NCI-H510A treated with DMSO at 0.1 percent for 48 hours (cell line): ENCODE data around the gene ICAM4.
"Not testable (repeated sequence)": the region's sequence is repeated elsewhere in the genome, so short reads cannot be mapped to it uniquely, and the experiment has no call there.

ENCODE experiments used
- DNase-seq: peaks from one replicate; lab custom pipeline; 2025; lab: John Stamatoyannopoulos, UW

The ICAM4 gene

DNA sequence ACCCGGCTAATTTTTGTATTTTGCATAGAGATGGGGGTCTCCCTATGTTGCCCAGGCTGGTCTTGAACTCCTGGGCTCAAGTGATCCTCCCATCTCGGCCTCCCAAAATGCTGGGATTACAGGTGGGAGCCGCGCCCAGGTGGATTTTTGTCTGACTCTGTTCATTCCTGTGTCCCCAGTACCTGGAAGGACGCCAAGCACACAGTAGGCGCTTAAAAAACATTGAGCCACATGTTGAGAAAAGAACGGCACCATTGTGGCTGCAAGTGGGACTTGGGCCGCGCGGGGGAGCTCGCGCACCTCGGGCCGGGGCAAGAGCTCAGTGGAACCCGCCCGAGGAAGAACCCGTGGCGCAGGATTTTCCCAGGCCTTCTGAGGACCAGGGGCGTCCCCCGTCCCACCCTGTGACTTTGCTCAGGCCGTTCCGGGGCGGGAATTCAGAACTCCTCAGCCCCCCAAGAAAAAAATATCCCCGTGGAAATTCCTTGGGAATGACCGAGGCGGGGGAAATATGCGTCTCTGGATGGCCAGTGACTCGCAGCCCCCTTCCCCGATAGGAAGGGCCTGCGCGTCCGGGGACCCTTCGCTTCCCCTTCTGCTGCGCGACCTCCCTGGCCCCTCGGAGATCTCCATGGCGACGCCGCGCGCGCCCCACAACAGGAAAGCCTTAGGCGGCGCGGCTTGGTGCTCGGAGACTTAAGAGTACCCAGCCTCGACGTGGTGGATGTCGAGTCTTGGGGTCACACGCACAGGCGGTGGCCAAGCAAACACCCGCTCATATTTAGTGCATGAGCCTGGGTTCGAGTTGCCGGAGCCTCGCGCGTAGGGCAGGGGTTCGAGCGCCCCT lies 17.2 kb upstream of the ICAM4 start:
- DNase-seq = peak; percentile 22

DNA sequence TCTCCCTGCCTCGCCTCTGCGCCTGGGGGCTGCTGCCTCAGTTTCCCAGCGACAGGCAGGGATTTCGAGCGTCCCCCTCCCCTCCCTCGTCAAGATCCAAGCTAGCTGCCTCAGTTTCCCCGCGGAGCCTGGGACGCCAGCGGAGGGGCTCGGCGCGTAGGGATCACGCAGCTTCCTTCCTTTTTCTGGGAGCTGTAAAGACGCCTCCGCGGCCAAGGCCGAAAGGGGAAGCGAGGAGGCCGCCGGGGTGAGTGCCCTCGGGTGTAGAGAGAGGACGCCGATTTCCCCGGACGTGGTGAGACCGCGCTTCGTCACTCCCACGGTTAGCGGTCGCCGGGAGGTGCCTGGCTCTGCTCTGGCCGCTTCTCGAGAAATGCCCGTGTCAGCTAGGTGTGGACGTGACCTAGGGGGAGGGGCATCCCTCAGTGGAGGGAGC lies 16.6 kb upstream of the ICAM4 start:
- DNase-seq = no peak

DNA sequence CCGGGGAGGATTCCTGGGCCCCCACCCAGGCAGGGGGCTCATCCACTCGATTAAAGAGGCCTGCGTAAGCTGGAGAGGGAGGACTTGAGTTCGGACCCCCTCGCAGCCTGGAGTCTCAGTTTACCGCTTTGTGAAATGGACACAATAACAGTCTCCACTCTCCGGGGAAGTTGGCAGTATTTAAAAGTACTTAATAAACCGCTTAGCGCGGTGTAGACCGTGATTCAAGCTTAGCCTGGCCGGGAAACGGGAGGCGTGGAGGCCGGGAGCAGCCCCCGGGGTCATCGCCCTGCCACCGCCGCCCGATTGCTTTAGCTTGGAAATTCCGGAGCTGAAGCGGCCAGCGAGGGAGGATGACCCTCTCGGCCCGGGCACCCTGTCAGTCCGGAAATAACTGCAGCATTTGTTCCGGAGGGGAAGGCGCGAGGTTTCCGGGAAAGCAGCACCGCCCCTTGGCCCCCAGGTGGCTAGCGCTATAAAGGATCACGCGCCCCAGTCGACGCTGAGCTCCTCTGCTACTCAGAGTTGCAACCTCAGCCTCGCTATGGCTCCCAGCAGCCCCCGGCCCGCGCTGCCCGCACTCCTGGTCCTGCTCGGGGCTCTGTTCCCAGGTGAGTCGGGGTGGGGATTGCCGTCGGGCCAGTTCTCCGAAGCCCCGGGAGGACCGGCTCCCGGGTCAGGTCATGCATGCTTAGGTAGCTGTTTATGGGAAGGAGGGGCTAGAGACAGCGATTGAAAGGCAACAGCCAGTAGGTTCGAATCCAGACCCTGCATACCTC lies 15.9 kb upstream of the ICAM4 start, which contains the start of gene ICAM1:
ICAM1 (plus strand) TSS at position 505 of the 779 bp plus-strand sequence; CDS start at position 545, 40 bp downstream.
- peak; percentile 5 for DNase-seq

DNA sequence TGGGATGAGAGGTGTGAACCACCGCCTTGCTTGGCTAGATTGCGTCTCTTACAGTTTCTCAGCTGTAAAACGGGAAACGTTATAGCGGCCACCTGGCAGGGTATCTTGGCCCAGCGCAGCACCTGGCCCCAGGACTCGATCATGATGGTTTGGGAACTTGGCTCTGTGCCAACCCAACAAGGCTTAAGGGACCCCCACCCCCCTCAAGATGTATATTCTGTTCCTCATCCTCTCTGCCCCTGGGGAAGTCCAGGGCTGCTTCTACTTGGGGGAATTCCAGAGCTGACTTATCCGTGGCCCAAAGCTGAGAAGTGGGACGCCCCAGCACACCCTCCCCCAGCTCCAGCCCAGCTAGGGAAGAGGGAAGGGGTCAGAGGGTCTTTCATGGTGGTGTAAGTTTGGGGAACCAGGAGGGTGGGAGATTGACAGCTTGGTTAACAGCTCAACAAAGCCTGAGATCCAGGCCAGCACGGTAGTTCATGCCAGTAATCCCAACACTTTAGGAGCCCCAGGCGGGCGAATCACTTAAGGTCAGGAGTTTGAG lies 15.1 kb upstream of the ICAM4 start:
- DNase-seq = no peak

DNA sequence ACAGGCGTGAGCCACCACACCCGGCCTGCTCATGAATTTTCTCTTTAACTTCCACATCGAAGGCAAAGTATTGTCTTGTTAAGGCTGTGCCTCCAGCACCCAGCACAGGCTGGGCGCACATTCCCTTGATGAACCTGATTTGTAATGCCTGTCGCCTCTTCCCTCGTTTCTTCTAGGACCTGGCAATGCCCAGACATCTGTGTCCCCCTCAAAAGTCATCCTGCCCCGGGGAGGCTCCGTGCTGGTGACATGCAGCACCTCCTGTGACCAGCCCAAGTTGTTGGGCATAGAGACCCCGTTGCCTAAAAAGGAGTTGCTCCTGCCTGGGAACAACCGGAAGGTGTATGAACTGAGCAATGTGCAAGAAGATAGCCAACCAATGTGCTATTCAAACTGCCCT lies 12.2 kb upstream of the ICAM4 start:
- DNase-seq = no peak

DNA sequence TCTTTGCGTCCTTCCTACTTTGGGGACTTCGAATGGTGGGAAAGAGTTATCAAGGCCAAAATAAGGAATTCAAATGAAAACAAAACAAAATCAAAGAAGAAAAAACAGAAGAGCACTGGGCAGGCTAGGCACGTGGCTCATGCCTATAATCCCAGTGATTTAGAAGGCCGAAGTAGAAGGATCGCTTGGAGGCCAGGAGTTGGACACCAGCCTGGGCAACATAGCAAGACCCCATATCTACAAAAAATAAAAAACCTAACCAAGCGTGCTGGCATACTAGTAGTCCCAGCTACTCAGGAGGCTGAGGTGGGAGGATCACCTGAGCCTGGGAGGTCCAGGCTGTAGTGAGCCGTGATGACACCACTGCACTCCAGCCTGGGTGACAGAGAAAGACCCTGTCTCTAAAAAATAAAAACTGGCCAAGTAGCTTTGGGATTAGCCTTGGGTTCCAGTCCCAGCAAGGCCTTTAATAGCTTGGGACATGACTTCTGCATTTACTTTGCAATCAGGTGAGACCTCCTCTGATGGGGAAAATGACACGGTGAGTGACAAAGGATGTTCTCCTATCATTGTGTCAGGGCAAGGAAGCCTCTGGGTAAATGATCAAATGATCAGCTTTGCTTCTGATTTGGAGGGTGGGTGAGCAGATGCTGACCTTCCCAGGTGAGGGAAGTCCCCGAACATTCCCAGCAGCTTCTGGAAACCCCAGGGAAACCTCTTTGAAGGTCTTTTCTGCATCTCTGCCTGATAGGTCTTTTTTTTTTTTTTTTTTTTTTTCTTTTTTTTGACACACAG lies 8.8 kb upstream of the ICAM4 start:
- DNase-seq = no peak

DNA sequence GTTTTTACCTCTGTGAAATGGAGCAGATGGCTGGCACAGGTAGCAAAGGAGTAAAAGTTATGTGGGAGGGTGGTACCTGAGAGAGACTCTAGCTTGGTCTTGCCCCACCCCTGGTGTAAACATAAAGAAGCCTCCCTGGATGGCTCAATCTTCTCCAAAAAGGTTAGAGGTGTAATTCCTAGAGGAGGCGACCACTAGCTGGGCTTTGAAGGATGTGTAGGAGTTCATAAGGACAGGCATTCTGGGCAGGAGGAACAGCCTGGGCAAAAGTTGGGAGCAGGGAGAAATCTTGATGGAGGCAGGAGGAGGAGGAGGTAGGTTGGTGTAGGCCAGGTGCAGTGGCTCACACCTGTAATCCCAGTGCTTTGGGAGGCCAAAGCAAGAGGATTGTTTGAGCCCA lies 7.8 kb upstream of the ICAM4 start:
- DNase-seq = no peak

DNA sequence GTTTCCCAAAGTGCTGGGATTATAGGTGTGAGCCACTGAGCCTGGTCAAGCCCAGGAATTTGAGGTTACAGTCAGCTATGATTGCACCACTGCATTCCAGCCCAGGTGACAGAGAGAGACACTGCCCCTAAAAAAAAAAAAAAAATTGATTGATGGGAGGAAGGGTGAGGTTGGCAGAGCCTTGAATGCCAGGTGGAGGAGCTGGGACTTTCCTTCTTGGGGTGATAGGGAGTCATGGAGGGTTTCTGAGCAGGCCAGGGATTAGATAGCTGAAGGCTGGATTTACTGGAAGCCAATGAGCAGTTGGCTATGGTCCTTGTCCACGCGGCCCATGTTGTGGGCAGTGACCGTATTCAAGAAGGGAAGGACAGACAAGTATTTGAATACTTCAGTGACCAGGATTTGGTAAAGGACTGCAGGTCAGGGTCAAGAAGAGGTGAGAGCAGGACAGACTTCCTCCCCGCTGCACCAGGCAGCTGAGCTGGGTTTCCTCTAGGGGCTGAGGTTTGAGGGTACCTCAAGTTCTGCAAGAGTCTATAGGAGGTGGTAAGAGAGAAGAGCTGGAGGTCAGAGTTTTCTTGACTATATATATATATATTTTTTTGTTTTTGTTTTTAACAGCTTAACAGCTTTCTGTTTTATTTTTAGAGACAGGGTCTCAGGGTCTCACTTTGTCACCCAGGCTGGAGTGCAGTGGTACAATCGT lies 6.9 kb upstream of the ICAM4 start:
- no peak for DNase-seq

DNA sequence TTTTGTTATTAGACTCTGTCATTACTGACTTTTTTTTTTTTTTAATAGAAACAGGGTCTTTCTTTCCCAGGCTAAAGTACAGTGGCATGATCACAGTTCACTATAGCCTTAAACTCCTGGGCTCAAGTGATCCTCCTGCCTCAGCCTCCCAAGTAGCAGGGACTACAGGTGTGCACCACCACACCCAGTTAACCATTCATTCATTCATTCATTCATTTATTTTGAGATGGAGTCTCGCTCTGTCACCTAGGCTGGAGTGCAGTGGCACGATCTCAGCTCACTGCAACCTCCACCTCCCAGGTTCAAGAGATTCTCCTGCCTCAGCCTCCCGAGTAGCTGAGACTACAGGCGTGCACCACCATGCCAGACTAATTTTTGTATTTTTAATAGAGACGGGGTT lies 4.7 kb upstream of the ICAM4 start:
- DNase-seq = not testable (repeated sequence)

DNA sequence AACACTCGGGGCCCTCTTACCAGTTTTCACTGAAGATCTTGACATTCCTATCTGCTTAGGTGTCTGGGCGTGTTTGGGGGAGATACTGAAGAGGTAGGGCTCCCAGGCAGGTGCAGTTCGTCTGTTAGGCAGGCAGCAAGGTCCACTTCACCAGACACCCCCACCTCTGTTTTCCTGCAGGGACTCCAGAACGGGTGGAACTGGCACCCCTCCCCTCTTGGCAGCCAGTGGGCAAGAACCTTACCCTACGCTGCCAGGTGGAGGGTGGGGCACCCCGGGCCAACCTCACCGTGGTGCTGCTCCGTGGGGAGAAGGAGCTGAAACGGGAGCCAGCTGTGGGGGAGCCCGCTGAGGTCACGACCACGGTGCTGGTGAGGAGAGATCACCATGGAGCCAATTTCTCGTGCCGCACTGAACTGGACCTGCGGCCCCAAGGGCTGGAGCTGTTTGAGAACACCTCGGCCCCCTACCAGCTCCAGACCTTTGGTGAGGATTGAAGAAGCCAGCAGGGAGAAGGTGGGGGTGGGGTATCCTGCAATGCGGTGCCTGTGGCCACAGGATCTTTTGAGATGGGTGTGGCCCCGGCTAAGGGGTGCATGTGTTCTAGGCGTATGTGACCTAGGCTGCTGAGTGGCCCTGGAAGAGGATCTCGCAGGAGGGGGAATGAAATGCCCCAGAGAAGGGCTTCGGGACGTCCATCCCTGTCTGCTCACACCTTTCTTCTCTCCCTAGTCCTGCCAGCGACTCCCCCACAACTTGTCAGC lies 3.3 kb upstream of the ICAM4 start:
- DNase-seq = no peak

DNA sequence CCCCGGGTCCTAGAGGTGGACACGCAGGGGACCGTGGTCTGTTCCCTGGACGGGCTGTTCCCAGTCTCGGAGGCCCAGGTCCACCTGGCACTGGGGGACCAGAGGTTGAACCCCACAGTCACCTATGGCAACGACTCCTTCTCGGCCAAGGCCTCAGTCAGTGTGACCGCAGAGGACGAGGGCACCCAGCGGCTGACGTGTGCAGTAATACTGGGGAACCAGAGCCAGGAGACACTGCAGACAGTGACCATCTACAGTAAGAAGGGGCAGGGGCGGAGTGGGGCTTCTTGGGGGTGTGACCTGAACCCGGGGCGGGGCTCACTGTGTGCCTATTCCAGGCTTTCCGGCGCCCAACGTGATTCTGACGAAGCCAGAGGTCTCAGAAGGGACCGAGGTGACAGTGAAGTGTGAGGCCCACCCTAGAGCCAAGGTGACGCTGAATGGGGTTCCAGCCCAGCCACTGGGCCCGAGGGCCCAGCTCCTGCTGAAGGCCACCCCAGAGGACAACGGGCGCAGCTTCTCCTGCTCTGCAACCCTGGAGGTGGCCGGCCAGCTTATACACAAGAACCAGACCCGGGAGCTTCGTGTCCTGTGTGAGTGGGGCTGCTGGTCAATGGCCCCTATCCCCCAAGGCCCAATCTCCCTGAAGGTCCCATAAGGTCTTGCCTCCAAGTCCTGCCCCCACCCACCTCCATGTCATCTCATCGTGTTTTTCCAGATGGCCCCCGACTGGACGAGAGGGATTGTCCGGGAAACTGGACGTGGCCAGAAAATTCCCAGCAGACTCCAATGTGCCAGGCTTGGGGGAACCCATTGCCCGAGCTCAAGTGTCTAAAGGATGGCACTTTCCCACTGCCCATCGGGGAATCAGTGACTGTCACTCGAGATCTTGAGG lies 2.4 kb upstream of the ICAM4 start:
- no peak for DNase-seq

DNA sequence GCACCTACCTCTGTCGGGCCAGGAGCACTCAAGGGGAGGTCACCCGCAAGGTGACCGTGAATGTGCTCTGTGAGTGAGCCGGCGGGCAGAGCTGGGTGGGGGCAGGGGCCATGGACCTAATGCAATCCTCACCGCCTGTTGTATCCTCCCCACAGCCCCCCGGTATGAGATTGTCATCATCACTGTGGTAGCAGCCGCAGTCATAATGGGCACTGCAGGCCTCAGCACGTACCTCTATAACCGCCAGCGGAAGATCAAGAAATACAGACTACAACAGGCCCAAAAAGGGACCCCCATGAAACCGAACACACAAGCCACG lies 1.8 kb upstream of the ICAM4 start:
- no peak for DNase-seq

DNA sequence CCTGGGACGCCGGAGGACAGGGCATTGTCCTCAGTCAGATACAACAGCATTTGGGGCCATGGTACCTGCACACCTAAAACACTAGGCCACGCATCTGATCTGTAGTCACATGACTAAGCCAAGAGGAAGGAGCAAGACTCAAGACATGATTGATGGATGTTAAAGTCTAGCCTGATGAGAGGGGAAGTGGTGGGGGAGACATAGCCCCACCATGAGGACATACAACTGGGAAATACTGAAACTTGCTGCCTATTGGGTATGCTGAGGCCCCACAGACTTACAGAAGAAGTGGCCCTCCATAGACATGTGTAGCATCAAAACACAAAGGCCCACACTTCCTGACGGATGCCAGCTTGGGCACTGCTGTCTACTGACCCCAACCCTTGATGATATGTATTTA lies 1.4 kb upstream of the ICAM4 start:
- no peak for DNase-seq

DNA sequence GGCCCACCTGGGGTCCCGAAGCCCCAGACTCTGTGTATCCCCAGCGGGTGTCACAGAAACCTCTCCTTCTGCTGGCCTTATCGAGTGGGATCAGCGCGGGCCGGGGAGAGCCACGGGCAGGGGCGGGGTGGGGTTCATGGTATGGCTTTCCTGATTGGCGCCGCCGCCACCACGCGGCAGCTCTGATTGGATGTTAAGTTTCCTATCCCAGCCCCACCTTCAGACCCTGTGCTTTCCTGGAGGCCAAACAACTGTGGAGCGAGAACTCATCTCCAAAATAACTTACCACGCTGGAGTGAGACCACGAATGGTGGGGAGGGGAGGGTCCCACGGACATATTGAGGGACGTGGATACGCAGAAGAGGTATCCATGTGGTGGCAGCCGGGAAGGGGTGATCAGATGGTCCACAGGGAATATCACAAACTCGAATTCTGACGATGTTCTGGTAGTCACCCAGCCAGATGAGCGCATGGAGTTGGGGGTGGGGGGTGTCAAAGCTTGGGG lies 2.0 kb downstream of the ICAM4 start:
- peak; percentile 53 for DNase-seq

DNA sequence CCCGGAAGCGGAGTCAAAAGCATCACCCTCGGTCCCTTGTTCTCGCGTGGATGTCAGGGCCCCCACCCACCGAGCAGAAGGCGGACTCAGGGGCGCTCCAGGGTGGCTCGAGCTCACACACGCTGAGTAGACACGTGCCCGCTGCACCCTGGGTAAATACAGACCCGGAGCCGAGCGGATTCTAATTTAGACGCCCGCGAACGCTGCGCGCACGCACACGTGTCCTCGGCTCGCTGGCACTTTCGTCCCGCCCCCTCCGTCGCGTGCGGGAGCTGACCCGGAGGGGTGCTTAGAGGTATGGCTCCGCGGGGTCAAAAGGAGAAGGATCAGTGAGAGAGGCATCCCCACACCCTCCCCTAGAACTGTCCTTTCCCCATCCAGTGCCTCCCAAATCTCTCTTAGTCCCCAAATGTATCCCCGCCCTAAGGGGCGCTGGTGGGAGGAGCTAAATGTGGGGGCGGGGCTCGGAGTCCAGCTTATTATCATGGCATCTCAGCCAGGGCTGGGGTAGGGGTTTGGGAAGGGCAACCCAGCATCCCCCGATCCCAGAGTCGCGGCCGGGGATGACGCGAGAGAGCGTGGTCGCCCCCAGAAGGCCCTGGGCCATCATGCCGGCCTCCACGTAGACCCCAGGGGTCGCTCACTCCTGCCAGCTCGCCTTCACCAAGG lies 2.5 kb downstream of the ICAM4 start:
- no peak for DNase-seq

DNA sequence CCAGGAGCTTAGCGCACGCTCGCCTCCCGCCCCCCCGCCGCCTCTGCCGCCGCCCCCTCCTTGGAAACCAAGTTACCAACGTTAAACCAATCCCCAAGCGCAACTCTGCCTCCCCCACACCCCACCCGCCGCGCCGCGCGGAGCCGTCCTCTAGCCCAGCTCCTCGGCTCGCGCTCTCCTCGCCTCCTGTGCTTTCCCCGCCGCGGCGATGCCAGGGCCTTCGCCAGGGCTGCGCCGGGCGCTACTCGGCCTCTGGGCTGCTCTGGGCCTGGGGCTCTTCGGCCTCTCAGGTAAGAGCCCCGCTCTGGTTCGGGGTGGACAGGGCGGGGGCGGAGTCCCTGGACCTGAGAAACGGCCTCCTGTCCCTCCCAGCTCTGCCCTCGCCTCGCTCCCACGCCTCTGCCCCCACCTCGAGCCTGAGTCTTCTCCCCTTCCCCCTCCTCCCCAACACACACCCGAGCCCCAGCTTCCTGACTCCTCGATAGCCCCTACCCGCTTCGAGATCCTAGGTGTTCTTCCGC lies 3.1 kb downstream of the ICAM4 start, which contains the start of gene ICAM5:
ICAM5 (plus strand) TSS at position 117 of the 521 bp plus-strand sequence; CDS start at position 209, 92 bp downstream.
- DNase-seq = no peak

DNA sequence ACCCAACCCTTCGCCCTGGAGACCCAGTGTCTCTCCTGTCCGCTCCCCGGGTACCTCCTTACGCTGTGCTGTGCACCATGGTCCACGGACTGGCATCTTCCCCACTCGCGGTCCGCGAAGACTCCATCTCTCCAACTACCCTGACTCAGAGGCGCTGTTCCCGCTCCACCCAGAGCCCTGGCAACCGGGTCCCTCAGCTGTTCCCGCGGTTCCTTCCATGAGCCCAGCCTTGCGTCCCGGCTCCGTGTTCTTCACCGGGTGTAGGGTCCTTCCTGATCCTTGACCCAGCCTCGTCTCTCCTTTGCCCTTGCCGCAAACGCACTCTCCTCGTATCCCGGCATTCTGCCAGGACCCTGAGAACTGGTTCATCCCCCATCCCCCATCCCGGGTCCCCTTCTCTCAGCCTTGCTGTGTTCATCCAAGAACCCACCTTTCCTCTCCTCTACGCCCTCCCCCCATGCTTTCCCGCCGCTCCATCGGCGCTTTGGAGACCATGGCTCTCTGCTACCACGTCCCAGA lies 3.7 kb downstream of the ICAM4 start:
- DNase-seq = no peak

DNA sequence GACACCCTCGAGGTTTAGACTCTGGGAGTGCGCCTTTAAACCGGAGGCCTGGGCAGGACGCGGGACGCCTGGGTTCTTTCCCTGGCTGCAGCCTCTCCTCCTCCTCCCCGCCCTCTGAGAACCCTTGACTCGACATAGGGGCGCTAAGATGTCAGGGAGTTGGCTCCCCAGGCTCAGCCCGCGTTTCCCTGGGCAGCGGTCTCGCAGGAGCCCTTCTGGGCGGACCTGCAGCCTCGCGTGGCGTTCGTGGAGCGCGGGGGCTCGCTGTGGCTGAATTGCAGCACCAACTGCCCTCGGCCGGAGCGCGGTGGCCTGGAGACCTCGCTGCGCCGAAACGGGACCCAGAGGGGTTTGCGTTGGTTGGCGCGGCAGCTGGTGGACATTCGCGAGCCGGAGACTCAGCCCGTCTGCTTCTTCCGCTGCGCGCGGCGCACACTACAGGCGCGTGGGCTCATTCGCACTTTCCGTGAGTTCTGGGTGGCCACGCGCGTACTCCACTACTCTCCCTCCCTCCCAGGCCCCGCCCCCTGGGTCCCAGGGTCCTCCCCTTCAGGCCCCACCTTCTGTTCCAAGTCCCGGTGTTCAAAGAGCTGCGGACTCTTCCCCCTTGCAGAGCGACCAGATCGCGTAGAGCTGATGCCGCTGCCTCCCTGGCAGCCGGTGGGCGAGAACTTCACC lies 4.3 kb downstream of the ICAM4 start:
- DNase-seq = peak; percentile 8
